KG1 (cell line): Measurements from ENCODE around the gene NAA60.

Source experiments
- DNase-seq: peaks from one replicate; lab custom pipeline; 2025; lab: John Stamatoyannopoulos, UW

NAA60 gene

DNA sequence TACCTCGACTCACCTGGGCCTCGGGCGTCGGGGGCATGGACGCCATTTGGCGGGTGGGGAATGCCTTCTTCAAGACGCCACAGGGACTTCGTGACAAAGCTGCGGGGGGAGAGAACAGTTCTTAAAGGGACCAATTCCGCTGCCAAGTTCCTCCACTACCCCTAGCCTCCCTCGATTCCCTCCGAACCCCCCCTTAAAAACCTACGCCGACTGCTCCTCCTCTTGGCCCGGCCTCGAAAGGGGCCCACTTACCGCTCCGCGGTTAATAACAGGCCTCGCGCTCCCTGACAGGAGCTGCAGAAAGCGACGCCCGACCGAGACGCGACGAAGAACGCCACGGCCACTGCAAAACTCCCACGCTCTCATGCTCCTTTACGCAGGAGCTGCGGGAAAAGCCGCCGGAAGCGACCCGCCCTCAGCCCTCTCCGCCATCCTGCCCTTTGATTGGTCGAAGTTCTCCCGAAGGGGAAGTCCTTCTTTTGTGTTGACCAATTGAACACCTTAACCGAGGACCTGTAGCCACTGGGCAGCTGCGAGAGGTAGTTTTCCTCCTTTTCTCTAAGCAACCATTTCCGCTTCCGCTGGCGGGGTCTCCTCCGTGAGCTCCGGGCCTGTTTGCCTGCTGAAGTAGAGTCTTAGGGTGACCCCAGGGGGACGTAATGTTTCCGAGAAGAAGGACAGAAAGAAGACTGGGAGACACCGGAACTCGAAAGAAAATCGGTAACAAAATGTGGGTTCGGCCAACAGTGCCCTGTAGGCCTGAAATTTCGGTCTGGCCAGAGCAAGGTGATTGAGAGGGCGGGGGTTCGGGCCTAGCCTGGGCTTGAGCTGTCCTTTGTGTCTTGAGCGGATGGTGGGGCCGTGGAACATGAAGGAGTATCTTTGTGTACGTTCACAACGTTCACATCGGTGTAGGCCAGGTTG lies at the start of gene NAA60, which contains the start of gene ZNF597:
Gene NAA60 (plus strand): TSS at position 573 of the 924 bp plus-strand sequence. CDS start 32,548 bp downstream, outside the sequence.
Gene ZNF597 (minus strand): TSS at position 397 of the 924 bp plus-strand sequence. CDS start 351 bp downstream, at position 46.
- peak; percentile 64 for DNase-seq

DNA sequence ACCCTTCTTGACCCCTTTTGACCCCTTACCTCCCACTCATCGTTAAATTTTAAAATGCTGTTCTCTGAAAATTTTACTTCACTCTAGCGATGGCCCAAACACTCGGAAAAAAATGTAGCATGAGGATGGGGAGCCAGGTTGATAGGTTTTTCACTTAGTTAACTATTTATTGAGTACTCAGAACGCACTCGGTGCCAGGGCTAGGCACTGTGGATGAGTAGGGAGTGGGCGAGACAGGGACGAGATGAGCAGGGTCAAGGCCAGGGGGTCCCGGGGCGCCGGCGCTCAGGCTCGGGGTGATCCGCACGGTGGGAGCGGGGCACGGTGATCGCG lies 43.1 kb upstream of the NAA60 start:
- DNase-seq: no peak

DNA sequence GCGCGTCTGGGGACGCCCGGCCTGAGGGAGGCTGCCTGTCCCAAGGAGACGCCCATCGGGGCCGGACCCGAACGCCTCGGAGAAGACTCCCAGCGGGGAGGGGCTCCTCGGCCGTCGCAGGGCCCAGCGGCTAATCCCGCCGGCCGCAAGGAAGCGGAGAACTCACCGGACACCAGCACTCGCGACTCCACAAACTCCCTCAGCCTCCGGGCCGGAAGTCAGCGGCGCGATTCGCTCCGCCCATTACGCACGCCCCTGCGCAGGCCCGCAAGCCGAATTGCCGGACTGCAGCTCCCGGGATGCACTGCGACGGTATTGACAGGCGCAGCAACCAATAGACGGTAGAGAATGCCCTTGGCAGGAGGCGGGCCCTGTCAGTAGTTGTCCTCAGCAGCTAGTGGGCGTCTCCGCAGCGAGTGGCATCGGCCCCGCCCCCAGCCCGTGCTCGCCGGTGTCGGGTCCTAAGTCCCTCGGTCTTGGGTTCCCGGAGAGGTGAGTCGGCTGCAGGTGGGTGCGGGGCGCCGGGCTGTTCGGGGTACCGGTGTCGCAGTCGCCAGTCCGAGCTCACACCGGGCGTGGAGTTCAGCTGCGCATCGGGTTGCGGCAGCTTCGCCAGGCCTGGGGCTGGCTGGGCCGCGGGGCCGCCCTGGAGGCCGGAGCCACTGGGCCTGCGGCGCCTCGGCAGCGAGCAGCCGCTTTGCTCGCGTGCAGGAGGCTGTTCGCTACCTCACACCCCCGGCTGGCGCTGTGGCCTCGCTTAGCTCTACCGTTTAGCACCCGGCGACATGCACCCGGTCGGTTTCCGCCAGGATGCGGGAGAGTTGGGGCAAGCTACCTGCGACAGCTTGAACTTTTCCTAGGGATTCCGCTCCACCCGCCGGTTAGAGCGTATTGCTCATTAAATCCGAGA lies 42.4 kb upstream of the NAA60 start, which contains the start of the genes ZNF174 and ZSCAN32:
Gene ZNF174 (plus strand): TSS at position 437 of the 910 bp plus-strand sequence. CDS start 790 bp downstream, outside the sequence.
Gene ZSCAN32 (minus strand): TSS at position 226 of the 910 bp plus-strand sequence. CDS start 3,447 bp downstream, outside the sequence.
- DNase-seq: peak; percentile 98

DNA sequence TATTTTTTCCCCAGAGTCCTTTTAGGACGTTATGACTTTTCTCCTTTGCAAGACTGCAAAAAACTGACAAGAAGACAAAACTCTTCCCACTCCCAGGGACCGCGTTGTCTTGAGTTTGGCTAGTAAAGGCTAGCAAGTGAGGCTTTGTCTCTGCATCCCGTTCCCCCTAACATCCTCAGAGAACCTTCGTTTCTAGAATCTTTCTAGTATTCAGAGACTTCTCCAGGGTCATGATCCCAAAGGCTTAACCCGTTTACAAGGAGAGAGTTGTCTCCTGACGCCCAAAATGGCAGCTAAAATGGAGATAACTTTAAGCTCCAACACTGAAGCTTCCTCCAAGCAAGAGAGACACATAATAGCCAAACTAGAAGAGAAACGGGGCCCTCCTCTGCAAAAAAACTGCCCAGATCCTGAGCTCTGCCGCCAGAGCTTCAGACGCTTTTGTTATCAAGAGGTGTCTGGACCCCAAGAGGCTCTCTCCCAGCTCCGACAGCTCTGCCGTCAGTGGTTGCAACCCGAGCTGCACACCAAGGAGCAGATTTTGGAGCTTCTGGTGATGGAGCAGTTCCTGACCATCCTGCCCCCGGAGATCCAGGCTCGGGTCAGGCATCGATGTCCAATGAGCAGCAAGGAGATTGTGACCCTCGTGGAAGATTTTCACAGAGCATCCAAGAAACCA lies 41.6 kb upstream of the NAA60 start:
- peak; percentile 16 for DNase-seq

DNA sequence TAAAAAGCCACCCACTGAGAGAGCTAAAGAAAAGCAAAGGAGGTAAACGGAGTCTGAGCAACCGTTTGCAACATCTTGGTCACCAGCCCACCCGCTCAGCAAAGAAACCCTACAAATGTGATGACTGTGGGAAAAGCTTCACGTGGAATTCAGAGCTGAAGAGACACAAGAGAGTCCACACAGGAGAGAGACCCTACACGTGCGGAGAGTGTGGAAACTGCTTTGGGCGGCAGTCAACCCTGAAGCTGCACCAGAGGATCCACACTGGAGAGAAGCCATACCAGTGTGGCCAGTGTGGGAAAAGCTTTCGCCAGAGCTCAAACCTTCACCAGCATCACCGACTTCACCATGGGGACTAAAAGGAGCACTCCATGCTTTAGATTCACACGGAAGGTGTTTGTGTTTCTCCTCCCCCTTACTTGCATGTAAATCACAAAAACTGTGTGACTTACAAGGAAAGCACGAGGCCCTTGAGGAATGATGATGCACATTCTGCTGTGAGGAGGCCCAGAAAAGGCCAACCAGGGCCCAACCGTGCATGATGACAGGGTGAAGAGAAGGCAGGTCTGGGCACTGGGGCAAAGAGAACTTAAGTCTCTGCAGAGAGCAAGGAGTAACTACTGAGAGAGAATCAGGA lies 34.8 kb upstream of the NAA60 start:
- DNase-seq: no peak

DNA sequence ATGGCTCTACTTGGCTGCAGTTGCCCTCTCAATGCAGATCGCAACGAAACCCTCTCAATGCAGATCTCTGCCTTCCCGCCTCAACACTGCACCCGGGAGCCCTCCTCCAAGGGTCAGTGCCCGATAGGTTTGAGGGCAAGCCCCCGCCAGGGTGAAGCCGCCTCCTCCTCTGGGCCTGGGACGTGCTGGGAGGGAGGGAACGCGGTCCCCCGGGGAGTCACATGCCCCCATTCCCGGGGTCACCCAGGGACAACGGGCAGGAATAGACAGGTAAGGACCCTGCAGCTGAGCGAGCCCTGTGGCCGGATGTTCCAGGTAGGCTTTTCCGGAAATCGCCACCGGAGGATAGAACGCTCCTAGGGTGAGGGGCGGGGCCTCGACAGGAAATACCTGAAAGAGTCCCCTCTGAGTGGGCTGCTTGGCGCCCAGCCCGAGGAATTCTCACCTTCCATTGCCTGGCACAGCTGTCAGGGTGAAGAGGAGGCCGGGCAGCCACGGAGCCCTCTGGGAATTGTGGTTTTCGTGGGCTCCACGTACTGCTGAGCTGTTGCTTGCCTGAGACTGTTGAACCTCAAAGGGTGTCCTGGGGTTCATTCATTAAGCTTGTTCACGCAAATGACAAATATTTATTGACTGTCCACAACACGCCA lies 29.6 kb upstream of the NAA60 start:
- DNase-seq: no peak

DNA sequence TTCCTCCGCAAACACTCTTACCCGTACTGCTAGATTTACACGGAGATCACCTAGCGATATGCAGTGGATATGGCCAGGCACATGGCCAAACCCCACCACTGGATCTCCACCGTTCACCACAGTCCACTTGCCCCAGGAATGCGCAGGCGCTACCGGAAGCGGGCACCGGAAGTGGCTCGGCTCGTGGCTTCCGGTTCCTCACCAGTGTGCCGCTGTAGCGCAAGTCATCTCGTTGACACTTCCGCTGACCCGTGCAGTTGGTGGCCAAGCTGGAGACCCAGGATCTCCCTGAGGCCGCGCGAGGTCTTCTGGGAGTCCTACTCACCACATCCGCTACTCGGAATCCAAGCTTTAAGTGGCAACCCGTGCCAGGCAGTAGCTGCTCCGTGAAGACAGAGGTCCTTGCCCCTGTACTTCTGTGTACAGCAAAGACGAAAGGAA lies 11.7 kb upstream of the NAA60 start:
- peak; percentile 73 for DNase-seq

DNA sequence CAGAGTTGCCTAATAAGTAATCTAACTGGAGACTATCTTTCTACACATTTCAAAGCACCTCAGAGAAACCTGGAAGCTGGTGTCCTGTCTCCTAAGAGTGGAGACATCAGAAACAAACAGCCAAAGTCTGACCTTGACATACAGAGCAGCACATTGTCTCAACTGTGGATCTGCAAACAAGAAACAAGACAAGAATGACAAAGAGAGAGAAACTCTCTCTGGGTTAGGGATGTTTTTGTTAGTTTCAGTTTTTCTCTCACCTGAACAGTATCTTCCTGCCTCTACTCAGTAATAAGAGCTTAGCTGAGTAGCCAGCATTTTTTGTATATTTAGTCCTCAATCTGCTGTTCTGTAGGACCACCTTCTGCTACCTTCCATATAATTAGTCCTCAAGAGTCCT lies 9.1 kb upstream of the NAA60 start:
- no peak for DNase-seq

DNA sequence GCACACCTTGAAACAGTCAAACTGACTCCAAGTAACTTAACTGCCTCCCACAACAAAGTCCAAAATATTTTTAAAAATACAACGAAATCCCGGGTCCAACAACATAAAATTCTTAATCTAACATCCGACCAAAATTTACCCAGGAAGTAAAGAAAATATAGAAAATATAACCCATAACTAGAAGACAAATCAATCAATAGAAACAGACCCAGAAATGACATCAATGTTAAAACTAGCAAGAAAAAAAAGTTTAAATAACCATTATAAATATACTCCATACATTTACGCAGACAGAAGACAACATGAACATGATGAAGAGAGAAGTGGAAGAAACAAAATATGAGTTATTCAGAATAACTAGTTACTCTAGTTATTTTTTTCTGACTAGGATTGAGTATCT lies 3.8 kb upstream of the NAA60 start:
- no peak for DNase-seq

DNA sequence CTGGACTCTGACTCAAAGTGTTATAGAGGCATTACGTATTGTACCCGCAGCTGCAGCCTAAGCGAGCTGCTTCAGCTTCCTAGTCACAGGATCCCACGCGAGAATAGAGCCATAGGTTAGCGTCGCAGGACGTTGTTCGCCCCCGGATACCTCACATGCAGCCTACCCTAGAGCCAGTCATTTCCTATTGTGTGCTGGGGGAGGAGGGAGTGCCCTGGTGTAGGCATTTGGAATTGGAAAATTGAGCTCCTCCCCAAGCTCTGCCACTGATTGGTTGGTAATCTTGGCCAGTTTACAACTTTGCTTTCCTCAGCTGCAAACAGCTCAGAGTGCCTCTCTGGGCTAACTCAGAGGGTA lies 530 bp downstream of the NAA60 start:
- DNase-seq: no peak

DNA sequence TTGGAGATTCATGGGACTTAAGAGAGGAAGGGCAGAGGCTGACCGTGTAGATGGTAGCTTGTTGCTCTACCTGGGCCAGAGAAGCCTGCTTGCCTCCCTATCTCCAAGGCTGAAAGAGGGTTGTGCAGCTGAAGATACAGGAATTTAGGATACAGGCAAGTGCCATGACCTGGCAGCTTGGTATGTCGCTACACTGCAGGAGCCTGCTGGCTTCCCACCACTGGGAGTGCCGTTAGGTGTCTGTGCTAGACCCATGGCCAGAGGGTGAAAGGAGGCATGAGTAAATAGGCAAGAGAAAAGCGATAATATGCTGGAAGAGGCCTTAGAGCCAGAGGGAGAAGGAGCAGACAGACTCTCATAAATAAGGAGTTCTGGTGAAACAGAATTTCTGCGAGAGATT lies 10.6 kb downstream of the NAA60 start:
- no peak for DNase-seq

DNA sequence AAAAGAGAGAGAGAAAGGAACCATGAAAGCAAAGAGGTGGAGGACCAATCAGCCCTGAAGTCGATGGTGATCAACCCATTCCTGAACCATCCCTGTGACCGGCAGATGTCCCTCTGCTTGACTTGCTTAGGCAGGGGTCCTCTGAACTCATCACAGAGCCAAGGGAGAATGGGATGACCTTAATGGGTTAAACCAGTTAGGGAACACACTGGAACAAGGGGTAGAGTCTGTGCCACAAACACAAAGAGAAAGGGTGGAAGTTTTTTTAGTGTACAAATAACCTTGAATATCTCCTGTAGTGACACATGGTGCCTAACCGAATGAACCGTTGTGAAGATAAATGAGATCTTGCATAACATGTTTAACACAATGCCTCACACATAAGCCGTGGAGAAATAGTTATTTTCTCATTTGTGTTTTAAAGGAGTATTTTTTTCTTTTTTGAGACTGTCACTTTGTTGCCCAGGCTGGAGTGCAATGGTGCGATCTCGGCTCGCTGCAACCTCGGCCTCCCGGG lies 11.2 kb downstream of the NAA60 start:
- no peak for DNase-seq

DNA sequence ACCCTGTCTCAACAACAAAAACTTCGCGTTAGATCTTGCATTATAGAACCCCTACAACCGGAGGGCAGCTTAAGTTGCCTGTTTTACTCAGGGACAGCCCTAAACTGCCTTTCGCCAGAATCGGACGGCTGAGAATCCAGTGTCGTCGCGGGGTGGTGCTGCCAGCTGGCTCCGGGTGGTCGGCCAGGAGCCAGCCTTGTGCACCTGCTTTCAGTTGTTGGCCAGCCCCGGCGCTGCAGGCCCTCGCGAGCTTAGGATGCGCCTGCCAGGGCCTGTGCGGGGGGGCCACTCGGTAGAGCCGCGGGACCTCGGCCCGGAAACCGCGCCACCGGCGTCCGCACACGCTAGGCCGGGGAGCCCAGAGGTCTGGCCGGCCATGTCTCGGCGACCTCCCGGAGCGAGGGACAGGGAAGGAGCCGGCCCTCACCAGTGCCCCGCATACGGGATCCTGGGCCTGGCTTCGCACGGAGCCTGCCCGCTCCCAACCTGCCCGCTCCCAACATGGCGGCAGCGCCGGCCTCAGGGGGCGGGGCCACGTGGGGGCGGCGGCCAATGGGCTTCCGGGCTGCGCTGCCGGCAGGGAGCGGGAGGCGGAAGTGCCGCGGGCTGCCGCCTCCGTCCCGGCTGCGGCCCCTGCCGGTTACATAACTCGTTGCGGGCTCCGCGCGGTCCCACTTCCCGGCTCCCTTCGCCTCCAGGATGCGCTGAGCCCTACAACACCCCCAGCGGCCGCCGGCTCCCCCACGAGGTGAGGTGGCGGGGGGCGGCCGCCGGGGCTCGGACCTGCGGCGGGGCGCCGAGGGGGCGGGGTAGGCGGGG lies 14.2 kb downstream of the NAA60 start:
- peak; percentile 88 for DNase-seq

DNA sequence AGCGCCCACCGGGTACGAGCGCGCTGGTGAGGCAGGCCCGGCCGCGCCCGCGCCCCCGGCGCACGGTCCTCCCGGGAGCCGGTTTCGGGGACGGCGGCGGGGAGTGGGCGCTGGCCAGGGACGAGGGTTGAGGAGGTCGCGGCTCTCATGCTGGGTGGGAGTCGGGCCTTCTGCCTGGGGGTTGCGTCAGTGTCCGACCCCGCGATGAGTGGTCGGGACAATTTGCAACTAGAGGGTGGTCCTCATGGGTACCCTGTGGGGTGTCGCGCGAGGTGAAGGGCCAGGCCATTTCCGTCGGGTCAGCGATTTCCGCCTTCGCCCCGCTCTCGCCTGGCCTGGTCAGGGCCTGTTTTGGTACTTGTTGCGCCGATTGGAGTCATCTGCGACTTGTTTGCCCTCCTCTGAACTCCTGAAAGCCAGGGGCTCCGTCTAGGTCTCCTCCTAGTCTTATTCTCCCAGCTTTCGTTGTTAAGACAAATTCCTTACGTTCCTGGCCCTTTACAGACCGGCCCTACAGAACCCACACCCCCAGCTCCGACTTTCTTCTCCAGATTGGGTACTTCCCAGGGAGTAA lies 14.9 kb downstream of the NAA60 start:
- DNase-seq: no peak

DNA sequence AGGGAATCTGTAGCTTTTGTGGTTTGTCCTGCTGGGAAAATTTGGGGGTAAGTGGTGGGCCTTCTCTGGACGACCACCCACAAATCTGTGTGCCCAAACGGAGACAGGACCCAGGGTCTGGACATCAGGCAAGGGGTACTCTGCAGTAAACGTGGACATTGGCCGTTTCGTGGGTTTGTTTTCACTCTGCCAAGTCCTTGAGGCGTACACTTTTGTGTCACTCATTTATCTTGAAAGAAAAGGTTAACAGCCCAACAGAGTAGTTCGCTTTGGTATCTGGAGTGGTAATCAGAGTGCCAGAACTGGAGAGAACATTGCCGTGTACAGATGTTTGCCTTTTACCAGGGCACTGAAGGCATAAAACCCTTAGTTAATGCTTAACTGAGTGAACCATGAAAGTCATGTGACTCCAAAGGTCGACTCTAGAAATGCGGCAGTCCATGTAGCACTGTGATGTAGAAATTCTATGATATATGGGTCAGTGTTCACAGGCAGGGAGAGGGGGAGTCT lies 15.4 kb downstream of the NAA60 start:
- peak; percentile 11 for DNase-seq

DNA sequence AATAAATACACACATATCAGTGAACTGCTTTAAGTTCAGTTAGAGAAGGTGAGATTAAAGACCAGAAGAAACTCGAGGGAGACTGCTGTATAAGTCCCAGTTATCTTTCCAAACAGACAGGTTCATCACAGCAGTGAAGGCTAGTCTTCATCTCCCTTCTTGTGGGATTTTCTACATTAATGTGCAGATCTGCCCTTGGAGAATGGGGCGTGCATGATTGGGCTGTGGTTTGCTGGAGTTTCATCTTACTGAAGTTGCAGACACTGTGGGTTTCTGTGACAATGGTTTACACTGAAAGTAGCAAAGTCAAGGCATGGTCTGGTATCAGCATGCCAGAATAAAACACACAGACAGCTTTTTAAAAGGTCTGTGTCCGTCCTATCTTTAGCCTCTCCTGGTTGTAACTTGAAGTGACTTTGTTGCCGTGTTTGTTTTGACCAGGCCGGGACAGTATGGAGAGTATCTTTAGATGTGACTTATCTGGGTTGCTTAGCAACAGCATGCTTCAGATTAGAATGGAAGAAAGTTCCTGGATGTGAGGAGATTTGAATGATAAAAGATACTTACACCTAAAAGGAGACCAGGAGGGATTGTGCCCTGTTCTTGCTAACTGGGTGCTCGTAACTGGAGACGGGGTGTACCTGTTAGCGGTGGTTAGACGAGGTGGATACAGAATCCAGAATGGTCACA lies 16.1 kb downstream of the NAA60 start:
- no peak for DNase-seq

DNA sequence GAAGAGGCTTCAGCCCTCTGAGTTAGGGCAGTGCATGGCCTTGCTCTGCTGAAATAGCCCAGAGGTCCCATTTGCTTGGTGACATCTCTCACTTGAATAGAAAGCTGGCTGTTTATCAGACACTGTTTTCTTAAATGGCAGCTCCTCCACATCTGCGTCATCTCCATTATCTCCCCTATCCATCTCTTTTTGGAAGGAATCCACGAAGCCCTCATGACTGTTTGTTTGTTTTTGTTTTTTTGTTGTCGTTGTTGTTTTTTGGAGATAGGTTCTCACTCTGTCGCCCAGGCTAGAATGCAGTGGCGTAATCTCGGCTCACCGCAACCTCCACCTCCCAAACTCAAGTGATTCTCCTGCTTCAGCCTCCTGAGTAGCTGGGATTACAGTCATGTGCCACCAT lies 16.6 kb downstream of the NAA60 start:
- no peak for DNase-seq

DNA sequence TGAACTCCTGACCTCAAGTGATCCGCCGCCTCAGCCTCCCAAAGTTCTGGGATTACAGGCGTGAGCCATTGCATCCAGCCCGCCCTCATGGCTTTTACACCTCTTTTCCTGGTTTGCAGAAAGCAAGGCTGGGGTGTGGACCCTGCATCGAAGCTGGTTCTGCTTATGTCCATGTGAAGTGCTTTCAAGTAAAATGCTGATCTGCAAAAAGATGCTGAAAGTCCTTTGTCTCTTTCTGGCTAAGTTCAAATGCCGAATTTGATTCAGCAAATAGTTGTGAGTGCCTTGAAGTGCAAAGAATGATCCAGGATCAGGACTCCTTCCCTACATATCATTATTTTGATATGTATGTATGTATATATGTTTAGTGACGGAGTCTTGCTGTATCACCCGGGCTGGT lies 17.1 kb downstream of the NAA60 start:
- no peak for DNase-seq

DNA sequence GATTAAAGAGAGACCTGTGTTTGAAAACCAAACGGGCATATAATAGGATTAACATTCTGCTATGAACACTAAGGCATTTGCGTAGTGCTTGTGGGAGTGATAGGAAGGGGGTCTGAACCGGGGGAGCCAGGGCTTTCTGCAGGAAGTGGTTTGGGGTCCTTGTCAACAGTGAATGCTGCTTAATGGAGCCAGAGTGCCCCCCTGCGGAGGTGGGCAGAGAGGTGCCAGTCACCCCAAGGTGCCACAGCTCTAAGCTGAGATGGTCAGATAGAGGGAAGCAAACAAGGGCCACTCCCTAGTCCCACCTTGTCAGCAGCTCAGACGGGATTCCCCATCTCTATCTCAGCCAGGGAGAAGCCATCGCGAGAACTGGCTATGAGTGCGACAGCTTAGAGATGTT lies 17.7 kb downstream of the NAA60 start:
- no peak for DNase-seq
